Loucy (cell line): ENCODE data around the gene IL15RA.

Experiments used
- EZH2phosphoT487 ChIP-seq: fragments of 200-600 bp; IDR thresholded peaks from 2 replicates; pipeline ENCODE4 v1.6.1; 2018; ENCODE audit warnings: antibody characterized with exemption, mild to moderate bottlenecking, moderate library complexity, borderline replicate concordance
- TF ChIP-seq, protein P1 (sequence below): fragments of 200-600 bp; sonication (generic); conservative IDR thresholded peaks from 2 replicates; pipeline ENCODE4 v1.5.1; 2014; ENCODE audit warnings: mild to moderate bottlenecking, antibody characterized with exemption, low read length

DNA sequence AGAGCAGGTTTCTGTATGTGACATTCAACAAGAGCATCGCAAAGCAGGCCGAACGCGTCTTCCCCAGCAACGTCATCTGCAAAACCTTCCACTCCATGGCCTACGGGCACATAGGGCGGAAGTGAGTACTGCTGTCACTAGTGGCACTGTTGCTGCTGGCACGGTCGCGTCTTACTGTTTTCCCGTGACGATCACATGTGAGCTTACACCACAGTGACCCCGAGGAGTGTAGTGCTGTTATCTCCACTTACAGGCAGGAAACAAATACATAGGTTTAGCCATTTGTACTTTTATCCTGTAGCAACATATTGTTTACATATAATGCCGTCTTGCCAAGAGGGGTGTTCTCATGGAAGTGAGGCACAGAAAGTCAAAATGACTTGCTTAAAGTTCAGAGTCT, 61.9 kb downstream of the IL15RA start:
- TF ChIP-seq, protein P1, sequence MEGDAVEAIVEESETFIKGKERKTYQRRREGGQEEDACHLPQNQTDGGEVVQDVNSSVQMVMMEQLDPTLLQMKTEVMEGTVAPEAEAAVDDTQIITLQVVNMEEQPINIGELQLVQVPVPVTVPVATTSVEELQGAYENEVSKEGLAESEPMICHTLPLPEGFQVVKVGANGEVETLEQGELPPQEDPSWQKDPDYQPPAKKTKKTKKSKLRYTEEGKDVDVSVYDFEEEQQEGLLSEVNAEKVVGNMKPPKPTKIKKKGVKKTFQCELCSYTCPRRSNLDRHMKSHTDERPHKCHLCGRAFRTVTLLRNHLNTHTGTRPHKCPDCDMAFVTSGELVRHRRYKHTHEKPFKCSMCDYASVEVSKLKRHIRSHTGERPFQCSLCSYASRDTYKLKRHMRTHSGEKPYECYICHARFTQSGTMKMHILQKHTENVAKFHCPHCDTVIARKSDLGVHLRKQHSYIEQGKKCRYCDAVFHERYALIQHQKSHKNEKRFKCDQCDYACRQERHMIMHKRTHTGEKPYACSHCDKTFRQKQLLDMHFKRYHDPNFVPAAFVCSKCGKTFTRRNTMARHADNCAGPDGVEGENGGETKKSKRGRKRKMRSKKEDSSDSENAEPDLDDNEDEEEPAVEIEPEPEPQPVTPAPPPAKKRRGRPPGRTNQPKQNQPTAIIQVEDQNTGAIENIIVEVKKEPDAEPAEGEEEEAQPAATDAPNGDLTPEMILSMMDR, result no peak
- no peak for TF ChIP-seq EZH2phosphoT487
